Measurements from ENCODE around the gene JARID2.

DNA sequence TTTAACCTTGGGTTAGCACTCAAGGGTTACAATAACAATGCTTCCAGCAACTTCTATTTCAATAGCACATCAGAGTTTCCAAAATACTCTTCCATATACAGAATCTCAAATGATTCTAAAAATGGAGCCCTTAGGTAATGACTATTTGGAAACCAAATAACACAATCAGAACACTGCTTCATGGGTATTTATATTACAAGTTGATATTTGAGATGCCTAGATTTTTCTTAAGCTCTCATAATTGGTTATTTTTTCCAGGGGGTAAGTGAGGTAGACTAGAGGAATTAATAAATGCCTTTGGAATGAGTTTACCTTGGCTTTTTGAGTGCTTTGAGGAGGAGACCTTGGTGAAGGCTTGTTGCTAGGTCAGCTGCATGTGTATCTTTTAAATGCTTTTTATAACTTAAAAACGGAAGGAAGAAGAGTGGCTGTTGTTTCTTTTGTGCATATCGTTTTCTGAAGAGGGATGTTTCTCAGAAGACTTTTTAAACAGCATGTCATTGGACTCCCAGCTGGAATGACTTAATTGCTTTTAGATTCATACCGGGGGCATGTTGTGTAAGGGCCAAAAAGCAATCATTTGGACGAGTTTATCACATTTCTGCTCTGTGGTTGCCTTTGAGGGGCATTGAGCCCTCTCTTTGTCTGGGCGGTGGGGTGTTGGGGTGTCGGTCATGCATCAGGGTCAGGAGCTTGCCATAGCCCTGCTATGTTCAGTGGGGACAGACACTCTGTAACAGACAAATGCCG, 230.9 kb downstream of the JARID2 start:
- no peak for TF ChIP-seq TAF1 (IDR thresholded peaks at IDR 0.05; ENCODE audit: borderline replicate concordance, insufficient read depth, low read length)
- TF ChIP-seq POLR2AphosphoS5 (IDR thresholded peaks at IDR 0.05; ENCODE audit: low read depth, low read length) = no peak
- TF ChIP-seq, protein P1, sequence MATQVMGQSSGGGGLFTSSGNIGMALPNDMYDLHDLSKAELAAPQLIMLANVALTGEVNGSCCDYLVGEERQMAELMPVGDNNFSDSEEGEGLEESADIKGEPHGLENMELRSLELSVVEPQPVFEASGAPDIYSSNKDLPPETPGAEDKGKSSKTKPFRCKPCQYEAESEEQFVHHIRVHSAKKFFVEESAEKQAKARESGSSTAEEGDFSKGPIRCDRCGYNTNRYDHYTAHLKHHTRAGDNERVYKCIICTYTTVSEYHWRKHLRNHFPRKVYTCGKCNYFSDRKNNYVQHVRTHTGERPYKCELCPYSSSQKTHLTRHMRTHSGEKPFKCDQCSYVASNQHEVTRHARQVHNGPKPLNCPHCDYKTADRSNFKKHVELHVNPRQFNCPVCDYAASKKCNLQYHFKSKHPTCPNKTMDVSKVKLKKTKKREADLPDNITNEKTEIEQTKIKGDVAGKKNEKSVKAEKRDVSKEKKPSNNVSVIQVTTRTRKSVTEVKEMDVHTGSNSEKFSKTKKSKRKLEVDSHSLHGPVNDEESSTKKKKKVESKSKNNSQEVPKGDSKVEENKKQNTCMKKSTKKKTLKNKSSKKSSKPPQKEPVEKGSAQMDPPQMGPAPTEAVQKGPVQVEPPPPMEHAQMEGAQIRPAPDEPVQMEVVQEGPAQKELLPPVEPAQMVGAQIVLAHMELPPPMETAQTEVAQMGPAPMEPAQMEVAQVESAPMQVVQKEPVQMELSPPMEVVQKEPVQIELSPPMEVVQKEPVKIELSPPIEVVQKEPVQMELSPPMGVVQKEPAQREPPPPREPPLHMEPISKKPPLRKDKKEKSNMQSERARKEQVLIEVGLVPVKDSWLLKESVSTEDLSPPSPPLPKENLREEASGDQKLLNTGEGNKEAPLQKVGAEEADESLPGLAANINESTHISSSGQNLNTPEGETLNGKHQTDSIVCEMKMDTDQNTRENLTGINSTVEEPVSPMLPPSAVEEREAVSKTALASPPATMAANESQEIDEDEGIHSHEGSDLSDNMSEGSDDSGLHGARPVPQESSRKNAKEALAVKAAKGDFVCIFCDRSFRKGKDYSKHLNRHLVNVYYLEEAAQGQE (IDR thresholded peaks at IDR 0.05; ENCODE audit: insufficient read depth in 1 of 2, low read depth in 2 of 2, low read length in 2 of 2) = no peak
- no peak for TF ChIP-seq SIN3A (IDR thresholded peaks at IDR 0.05; ENCODE audit: borderline replicate concordance, insufficient read depth, low read length)
